Heart right ventricle (tissue), 16 donors: ENCODE results near the gene FTO. TPM values are rescaled to one million over a fixed set of nuclear protein-coding genes. Genes with fewer than 3 reads are reported as not detected.

Experiments
- ATAC-seq, 8 donors: fragments of 200-7000 bp; cut with Tn5 transposase; one replicate each; pipeline ENCODE4 v1.9.1; 2020; ENCODE audit warnings: mild to moderate bottlenecking in 8 of 8, moderate library complexity in 8 of 8, moderate number of reproducible peaks in 1 of 8
- DNase-seq, 2 donors: peaks; one replicate each; pipeline ENCODE4 v3.0.0-alpha.2; 2020
- H3K27ac ChIP-seq, 10 donors: fragments of 200-600 bp; sonication (generic) in 2 of 10; one replicate each; pipeline versions ENCODE4 v1.5.0 to v1.8.0; 2020 to 2022; ENCODE audit warnings: mild to moderate bottlenecking in 3 of 10
- H3K27me3 ChIP-seq, 7 donors: fragments of 200-600 bp; one replicate each; pipeline ENCODE4 v1.8.0; 2021 to 2022; ENCODE audit warnings: mild to moderate bottlenecking in 2 of 7
- H3K36me3 ChIP-seq, 9 donors: fragments of 200-600 bp; sonication (generic) in 1 of 9; one replicate each; pipeline versions ENCODE4 v1.5.0 to v1.8.0; 2020 to 2022; ENCODE audit warnings: mild to moderate bottlenecking in 2 of 9
- H3K4me1 ChIP-seq, 9 donors: fragments of 200-600 bp; sonication (generic) in 1 of 9; one replicate each; pipeline versions ENCODE4 v1.5.0 to v1.8.0; 2020 to 2022; ENCODE audit warnings: mild to moderate bottlenecking in 4 of 9
- H3K4me3 ChIP-seq, 10 donors: fragments of 200-600 bp; sonication (generic) in 2 of 10; one replicate each; pipeline versions ENCODE4 v1.5.0 to v1.8.0; 2020 to 2022; ENCODE audit warnings: mild to moderate bottlenecking in 7 of 10, moderate library complexity in 2 of 10
- H3K9me3 ChIP-seq, 11 donors: fragments of 200-600 bp in 10 of 11; sonication (generic) in 2 of 11; one replicate each; pipeline versions ENCODE4 v1.5.0 to v1.8.0; 2013 to 2022; ENCODE audit warnings: mild to moderate bottlenecking in 2 of 11, control low read depth in 1 of 11, moderate library complexity in 1 of 11
- CTCF ChIP-seq, 9 donors: fragments of 200-600 bp; sonication (generic) in 2 of 9; IDR thresholded peaks; one replicate each; pipeline versions ENCODE4 v1.5.0 to v1.8.0; 2021 to 2022; ENCODE audit warnings: antibody characterized with exemption in 9 of 9, mild to moderate bottlenecking in 5 of 9, moderate library complexity in 1 of 9
- WGBS, 2 donors: extraction: QIAGEN DNeasy Blood & Tissue Kit; methylation state at CpG; one replicate each; pipeline ENCODE4 v1.1.7; 2013; ENCODE audit warnings: inconsistent platforms in 1 of 2; 5-methylcytosine and 5-hydroxymethylcytosine counted together
- intact Hi-C, 10 donors: fragments of 100-400 bp; cut with DNase I; formaldehyde crosslinking; loops; one replicate each; pipeline versions ENCODE4 v1.11.1 to v1.14.2; 2022
- polyA plus RNA-seq, 2 donors: library from polyadenylated mRNA; stranded (reverse); fragments of 200-250 nt; gene quantifications; one replicate each; pipeline ENCODE4 v1.2.3, GENCODE V29; 2013
- total RNA-seq, 10 donors: library from RNA; stranded (reverse); fragmentation: NEBNext Ultra II Directional in 3 of 10; extraction: Animal tissue kit (Norgen Biotek cat#: 25700) in 3 of 10; gene quantifications; one replicate each; pipeline versions ENCODE4 v1.2.1 to v1.2.4, GENCODE V29; 2021 to 2023
- donor health status: Arrhythmogenic right ventricular cardiomyopathy.
- donor health status: ischemic (EF 13 %, LVEDD 7.1; RV severe dilation, severe dysfunction).
- donor health status: healthy with polysubstance abuse.
- donor health status: DM: no; HTN: yes; CAD: no.
- donor health status: DM: no; HTN: no; CAD: no.
- donor health status: ischemic (EF 25% LVEDD 6.9; RV normal size, moderate dysfunction).
- donor health status: ischemic (EF 25% LVEDD 5.7; RV mildly dilated, moderate dysfunction).
- donor health status: healthy.
- donor health status: DM: yes; HTN: yes; CAD: no.
- donor health status: Ischemic cardiomyopathy.
- donor health status: ischemic (EF 35%, LVEDD 5.7; RV mildly dilated, moderate dysfunction).
- donor health status: nonischemic (EF 11% LVEDD 7.7; RV severe dilation, severe dysfunction).
- donor health status: DM: yes; HTN: yes; CAD: no.
- donor health status: PGD.
- donor health status: ischemic (EF 29% LVEDD 5.4; RV normal size, mild dysfunction).
- donor health status: nonischemic (EF 23%, LVEDD 6.1; RV moderate dilation, normal function).

Gene FTO
- total and polyA plus RNA-seq, 12 donors, result 8.5 to 103 (median 90.0) TPM

DNA sequence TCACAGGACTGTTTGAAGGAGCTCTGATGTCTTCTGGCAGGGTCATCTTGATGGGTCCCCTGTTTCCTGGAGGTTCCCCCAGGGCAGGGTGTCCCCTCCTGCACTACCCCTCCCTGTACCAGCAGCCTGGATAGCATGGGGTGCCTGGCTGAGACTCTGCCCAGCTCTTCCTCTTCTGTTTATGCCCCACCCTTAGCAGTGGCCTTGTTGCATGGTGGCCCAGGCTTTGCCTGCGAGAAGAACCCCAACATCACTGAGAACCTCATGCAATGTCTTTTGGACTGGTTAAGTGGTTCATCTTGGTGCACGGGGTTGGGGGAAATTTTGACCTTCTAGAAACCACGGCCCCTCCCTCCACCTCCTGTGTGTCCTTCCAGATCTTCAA, 460.8 kb downstream of the FTO start:
- no peak for TF ChIP-seq CTCF (IDR thresholded peaks at IDR 0.05)
- Histone ChIP-seq H3K9me3 (no peaks in the 10 kb centered on the region), H3K36me3 (no peaks in the 10 kb centered on the region), H3K27me3 (no peaks in the 10 kb centered on the region), H3K4me3 (no peak overlapping the region), H3K27ac (no peak overlapping the region), H3K4me1 (no peaks in the 10 kb centered on the region)
- 84 to 86% methylated on average over 3 of the region's 3 CpGs for WGBS, 2 donors
- intact Hi-C loops, result no loop called here
- ATAC-seq, result no peak
- DNase-seq, result no peak

- DNase-seq, result no peak
- Histone ChIP-seq H3K4me1 (no peaks in the 10 kb centered on the region), H3K9me3 (no peaks in the 10 kb centered on the region), H3K4me3 (no peak overlapping the region), H3K27ac (no peak overlapping the region), H3K36me3 (no peaks in the 10 kb centered on the region), H3K27me3 (no peaks in the 10 kb centered on the region)
- intact Hi-C loops, result no loop called here
- 83 to 86% methylated on average over 12 of the region's 12 CpGs for WGBS, 2 donors
- no peak for TF ChIP-seq CTCF (IDR thresholded peaks at IDR 0.05)
- no peak for ATAC-seq
Measured at GRCh38 chr16:54165174-54165911, 461.4 kb downstream of the FTO start.

DNA sequence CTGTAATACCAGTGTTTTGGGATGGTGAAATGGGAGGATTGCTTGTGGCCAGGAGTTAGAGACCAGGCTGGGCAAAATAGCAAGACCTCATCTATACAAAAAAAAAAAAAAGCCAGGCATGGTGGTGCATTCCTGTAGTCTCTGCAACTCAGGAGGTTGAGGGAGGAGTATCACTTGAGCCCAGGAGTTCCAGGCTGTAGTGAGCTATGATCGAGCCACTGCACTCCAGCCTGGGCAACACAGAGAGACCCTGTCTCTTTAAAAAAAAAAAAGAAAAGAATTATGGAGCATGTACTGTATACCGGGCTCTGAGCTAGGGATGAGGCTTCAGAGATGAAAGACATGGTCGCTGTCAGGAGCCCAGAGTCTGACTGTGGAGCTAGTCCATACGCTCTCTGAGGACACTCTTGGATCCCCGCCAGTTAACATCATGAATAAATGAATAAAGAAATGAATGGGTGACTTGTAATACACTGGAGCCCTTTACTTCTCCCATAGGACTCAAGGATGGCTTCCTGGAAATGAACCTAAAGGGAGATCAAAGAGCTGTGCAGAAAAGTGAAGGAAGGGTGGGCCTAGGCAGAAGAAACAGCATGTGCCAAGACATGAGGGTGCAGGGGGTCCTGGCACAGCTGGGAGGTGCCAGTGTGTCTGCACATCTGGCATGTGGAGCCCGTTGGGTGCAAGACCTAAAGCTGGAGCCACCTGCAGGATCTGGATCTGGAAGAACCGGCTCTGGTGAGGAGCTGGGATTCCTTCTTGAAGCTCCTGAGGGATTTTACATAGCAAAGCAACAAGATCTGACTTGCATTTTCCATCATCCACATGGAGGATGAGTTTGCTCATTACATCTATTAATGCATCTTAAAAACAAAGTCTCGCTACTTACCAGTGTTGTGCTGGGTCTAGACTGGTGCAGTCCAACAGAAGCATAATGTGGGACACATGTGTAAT, 462.2 kb downstream of the FTO start:
- no peak overlapping the region for H3K27ac ChIP-seq
- no peaks in the 10 kb centered on the region for H3K9me3 ChIP-seq
- no peak overlapping the region for H3K4me3 ChIP-seq
- ATAC-seq, result no peak
- no peak for DNase-seq
- 69 to 75% methylated on average over 8 of the region's 8 CpGs for WGBS, 2 donors
- H3K27me3 ChIP-seq, result peaks cover 0 to under 1% (median 0%) of the 10 kb centered on the region in 7 donors
- TF ChIP-seq CTCF (IDR thresholded peaks at IDR 0.05), result no peak
- no peaks in the 10 kb centered on the region for H3K4me1 ChIP-seq
- intact Hi-C loops, result no loop called here
- H3K36me3 ChIP-seq, result no peaks in the 10 kb centered on the region

DNA sequence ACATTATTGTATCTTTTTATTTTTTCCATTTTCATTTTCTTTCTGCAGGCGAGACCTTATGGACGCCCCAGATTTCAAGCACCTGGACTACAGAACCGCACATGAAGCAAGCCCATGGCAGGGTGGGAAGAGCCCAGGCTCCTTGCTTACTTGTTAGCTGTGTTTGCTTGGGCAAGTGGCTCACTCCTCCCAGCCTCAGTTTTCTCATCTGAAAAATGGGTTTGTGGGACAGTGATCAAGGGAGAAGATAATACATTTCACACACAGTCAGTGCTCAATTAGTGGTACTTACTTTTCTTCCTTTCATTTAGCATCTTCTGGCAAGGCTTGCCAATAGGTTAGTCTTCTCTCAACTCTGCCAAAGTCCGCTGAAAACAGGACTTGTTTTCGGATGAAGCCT, 465.2 kb downstream of the FTO start:
- no peak for ATAC-seq
- Histone ChIP-seq H3K36me3 (no peaks in the 10 kb centered on the region), H3K4me3 (no peak overlapping the region), H3K4me1 (peaks cover 0 to 5% (median 0%) of the 10 kb centered on the region in 9 donors), H3K27ac (no peak overlapping the region), H3K27me3 (peaks cover 0 to 14% (median 0%) of the 10 kb centered on the region in 7 donors), H3K9me3 (no peaks in the 10 kb centered on the region)
- TF ChIP-seq CTCF (IDR thresholded peaks at IDR 0.05), result no peak
- intact Hi-C loops, result no loop called here
- WGBS, 2 donors, result 96 to 97% methylated on average over 5 of the region's 5 CpGs
- DNase-seq, result no peak
